Activated naive CD8-positive, alpha-beta T cell (primary cell): ENCODE results near the gene GAB2.
"Not testable (repeated sequence)": the region's sequence is repeated elsewhere in the genome, so short reads cannot be mapped to it uniquely, and the experiment has no call there.

Experiments used
- H3K27ac Mint-ChIP-seq: one replicate; pipeline ENCODE4 v1.8.0; 2021; ENCODE audit warnings: mixed read lengths
- H3K27me3 Mint-ChIP-seq: one replicate; pipeline ENCODE4 v1.8.0; 2021; ENCODE audit warnings: mixed read lengths
- H3K36me3 Mint-ChIP-seq: one replicate; pipeline ENCODE4 v1.8.0; 2021; ENCODE audit warnings: mixed read lengths
- H3K4me1 Mint-ChIP-seq: one replicate; pipeline ENCODE4 v1.8.0; 2021; ENCODE audit warnings: low read depth, mixed read lengths
- H3K4me3 Mint-ChIP-seq: one replicate; pipeline ENCODE4 v1.8.0; 2021; ENCODE audit warnings: mild to moderate bottlenecking, mixed read lengths
- H3K9me3 Mint-ChIP-seq: one replicate; pipeline ENCODE4 v1.8.0; 2021; ENCODE audit warnings: low read depth, mixed read lengths

Gene GAB2

DNA sequence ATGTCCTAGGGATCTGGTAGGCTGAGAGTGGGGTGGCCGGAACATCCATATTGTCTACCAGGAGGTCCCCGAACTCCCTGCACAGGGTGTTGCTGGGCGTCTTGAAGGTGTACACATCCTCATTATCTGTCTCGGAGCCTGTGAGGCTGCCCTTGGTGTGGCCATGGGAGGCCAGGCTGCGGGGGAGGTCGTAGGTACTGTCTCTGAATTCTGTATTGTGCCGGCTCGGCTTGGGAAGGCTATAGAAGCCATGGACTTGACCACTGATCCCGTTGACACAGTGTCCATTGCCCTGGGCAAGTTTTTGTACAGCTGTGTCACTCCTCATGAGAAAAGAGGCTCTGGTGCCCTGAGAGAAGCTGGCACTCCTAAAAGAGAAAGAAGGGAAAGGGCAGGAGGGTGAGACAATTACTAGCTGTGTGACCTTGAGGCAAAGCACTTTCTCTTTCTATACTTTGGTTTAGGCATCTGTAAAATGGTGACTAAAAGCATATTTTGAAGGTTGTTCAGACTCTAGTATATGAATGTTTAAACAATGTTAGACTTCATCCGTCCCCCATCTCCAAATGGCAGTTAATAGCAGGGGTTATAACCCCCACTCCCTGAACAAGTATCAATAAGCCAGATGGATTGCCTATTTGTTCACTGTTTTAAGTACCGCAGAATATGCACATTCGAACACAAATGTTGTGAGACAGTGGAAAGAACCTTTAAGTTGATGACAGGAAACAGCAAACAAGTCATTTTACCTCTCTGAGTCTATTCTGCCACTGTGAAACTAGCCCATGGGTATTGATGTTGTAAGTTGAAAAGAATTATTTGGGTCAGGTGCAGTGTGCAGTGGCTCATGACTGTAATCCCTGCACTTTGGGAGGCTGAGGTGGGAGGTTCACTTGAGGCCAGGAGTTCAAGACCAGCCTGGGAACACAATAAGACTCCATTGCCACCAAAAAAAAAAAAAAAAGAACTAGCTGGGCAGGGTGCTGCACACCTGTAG lies 190.6 kb downstream of the GAB2 start:
- Mint-ChIP-seq H3K4me1 (peaks cover 8% of the 10 kb centered on the region), H3K4me3 (no peak overlapping the region), H3K27ac (no peak overlapping the region), H3K27me3 (no peaks in the 10 kb centered on the region), H3K9me3 (no peaks in the 10 kb centered on the region), H3K36me3 (peaks cover 7% of the 10 kb centered on the region)

DNA sequence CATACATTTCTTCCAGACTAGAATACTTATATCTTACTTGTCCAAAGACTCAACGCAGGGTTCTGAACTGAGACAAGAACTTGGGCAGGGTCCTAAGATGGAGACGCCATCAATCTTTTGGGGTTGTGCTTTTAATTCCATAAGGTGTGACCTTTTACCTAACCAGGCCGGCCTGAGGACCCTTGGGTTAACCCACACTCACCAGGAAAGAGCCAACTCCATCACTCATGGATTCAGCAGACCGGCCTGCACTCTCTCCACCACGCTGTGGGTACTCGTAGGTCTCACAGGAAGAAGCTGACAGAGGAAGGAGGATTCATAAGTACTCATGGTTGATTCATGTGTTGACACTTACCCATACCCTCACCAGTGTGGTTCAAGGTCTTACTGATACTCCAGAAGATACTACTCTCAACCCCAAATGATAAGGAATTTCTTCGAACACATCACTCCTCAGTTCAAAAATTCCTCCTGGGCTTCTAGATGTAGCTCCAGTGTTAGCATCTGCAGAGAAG lies 192.7 kb downstream of the GAB2 start:
- H3K4me3 Mint-ChIP-seq = no peak overlapping the region
- H3K4me1 Mint-ChIP-seq = peaks cover 3% of the 10 kb centered on the region
- peaks cover 7% of the 10 kb centered on the region for H3K36me3 Mint-ChIP-seq
- H3K27me3 Mint-ChIP-seq = no peaks in the 10 kb centered on the region
- no peak overlapping the region for H3K27ac Mint-ChIP-seq
- no peaks in the 10 kb centered on the region for H3K9me3 Mint-ChIP-seq

DNA sequence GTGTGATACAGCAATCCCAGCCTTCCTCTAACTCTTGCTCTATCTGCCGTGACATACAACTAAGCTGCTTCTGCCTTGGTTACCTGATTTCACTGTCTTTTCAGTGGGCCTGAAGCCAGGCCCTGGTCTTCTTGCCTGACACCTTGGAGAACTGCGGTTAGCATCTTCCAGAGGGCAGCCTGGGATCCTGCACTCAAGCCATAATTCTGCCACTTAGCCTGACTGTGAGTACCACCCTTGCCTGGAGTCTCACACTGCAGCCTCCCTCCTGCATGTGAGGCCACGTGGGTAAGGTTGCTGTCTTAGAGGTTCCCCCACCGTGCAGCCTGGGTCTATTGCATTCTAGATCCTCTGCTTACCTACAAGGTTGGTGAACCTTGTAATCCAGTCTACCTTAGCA lies 193.1 kb downstream of the GAB2 start:
- Mint-ChIP-seq H3K9me3 (no peaks in the 10 kb centered on the region), H3K4me3 (no peak overlapping the region), H3K4me1 (peaks cover 2% of the 10 kb centered on the region), H3K27me3 (no peaks in the 10 kb centered on the region), H3K27ac (no peak overlapping the region), H3K36me3 (peaks cover 7% of the 10 kb centered on the region)

DNA sequence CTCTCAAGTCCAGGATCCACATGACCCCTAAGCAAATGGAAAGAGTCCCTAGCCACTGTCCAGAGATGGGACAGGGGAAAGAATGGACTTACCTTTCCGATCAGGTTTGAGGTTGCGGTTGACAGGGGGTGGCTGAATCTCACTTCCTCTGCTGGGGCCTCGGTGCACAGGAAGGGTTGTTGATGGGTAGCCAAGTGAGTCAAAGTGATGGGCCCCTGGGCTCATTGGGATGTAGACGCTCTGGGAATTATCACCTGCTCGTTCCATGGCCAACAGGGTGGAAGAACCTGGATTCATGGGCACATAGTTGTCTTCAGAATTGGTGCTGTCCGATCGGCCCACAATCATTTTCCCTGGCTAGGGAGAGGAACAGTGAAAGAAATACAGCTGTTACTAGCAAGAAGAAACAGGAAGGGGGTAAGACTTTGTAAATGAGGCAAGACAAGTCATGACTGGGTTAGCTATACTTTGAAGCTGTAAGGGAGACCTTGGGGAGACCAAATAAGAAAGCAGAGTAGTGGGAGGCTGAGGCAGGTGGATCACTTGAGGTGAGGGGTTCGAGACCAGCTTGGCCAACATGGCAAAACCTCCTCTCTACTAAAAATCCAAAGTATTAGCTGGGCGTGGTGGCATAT lies 194.2 kb downstream of the GAB2 start:
- H3K4me1 Mint-ChIP-seq = peaks cover 2% of the 10 kb centered on the region
- no peaks in the 10 kb centered on the region for H3K9me3 Mint-ChIP-seq
- peaks cover 7% of the 10 kb centered on the region for H3K36me3 Mint-ChIP-seq
- H3K27me3 Mint-ChIP-seq = no peaks in the 10 kb centered on the region
- H3K4me3 Mint-ChIP-seq = no peak overlapping the region
- no peak overlapping the region for H3K27ac Mint-ChIP-seq

DNA sequence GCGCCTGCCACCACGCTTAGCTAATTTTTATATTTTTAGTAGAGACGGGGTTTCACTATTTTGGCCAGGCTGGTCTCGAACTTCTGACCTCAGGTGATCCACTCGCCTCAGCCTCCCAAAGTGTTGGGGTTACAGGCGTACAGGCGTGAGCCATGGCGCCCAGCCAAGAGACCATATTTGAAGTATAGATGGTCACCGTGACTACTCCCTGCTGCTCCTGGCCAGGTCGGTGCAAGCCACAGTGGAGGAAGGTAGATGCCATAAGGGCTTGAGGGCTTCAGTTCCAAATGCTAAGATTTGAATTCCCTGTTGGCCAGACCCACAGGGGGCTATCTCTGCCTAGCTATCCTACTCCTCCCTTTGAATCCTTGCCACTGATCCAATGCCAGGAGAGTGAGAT lies 194.9 kb downstream of the GAB2 start:
- not testable (repeated sequence) for H3K9me3 Mint-ChIP-seq, H3K36me3 Mint-ChIP-seq, H3K4me1 Mint-ChIP-seq, H3K27ac Mint-ChIP-seq, H3K27me3 Mint-ChIP-seq, H3K4me3 Mint-ChIP-seq

DNA sequence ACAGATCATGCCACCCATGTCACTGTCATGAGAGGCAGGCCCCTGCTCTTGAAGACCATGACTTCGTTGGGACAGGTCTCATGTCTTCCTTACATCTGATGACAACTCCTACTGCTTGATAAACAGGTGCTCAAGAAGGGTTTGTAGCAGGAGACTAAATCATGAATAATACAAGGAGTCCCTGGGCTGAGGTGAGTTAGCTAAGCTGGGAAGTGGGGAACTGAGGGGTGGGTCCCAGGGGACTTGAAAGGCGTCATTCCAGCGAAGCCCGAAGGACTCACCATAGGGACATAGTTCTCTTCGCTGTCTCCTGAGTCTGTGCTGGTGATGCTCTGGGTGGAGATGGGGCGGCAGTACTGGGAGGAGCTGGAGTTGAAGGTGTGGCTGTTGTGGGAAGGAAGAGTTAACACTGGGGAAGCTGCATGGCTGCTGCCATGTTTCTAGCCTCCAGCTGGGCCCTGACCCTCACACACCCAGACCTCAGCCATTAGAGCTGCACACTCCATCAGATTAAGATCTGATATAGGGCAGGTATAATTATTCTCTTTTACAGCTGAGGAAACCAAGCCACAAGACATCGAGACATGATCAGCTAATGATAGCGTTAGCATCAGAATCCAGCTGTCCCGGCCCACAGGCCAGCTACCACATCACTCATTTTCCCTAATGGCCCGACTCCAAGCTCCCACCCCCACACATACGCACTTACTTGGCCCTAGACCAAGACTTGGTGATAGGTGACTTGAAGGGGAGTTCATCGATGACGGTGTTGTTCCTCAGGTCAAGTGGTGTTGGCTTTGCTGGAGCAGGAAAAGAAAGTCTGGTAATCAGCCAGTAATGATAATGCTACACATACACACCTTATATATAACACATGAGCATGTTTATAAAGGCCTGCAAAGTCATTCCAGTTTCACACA lies 196.0 kb downstream of the GAB2 start:
- Mint-ChIP-seq H3K27ac (no peak overlapping the region), H3K27me3 (no peaks in the 10 kb centered on the region), H3K4me1 (peaks cover 2% of the 10 kb centered on the region), H3K36me3 (peaks cover 13% of the 10 kb centered on the region), H3K4me3 (no peak overlapping the region), H3K9me3 (no peaks in the 10 kb centered on the region)

DNA sequence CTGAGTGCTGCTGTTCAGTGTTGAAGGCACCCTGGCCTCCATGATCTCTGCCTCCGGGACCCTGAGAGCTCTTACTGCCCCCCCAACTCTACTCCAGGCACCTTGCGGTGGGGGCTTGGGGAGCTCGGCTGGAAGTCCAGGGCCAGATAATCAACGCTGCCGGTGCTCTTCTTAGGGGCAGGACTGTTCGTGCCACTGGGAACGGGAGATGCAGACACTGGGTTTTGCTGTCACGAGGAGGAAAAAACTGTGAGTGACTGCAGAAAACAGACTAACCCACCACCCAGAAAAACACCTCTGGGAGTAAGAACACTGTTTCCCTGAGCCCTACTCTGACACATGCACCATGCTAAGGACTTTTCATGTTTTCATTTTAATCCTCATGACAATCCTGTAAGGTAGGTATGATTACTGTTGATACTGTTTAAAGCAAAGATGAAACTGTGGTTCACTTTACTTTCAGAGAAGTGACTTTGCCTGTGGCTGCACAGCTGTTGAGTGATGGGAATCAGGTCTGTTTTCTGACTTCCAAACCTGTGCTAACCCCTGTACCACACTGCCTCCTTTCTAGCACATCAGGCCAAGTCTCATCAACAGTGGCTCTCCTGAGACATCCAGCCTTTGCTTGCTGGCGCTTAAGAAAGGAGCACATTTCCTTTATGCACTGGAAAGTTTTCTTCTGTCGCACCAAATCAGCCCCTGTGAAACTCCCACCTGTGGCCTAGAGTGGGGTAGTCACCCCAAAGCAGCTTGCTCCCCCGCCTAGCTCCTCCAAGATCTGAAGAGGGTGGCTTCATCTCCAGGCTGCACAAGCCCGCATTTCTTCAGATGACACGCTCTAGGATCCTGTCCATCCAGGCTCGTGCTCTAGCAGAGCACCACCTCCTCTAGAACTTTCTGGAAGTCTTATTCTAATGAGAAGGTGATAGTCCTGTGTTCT lies 197.1 kb downstream of the GAB2 start:
- Mint-ChIP-seq H3K27me3 (no peaks in the 10 kb centered on the region), H3K27ac (no peak overlapping the region), H3K4me1 (peaks cover 2% of the 10 kb centered on the region), H3K4me3 (no peak overlapping the region), H3K36me3 (peaks cover 12% of the 10 kb centered on the region), H3K9me3 (no peaks in the 10 kb centered on the region)

DNA sequence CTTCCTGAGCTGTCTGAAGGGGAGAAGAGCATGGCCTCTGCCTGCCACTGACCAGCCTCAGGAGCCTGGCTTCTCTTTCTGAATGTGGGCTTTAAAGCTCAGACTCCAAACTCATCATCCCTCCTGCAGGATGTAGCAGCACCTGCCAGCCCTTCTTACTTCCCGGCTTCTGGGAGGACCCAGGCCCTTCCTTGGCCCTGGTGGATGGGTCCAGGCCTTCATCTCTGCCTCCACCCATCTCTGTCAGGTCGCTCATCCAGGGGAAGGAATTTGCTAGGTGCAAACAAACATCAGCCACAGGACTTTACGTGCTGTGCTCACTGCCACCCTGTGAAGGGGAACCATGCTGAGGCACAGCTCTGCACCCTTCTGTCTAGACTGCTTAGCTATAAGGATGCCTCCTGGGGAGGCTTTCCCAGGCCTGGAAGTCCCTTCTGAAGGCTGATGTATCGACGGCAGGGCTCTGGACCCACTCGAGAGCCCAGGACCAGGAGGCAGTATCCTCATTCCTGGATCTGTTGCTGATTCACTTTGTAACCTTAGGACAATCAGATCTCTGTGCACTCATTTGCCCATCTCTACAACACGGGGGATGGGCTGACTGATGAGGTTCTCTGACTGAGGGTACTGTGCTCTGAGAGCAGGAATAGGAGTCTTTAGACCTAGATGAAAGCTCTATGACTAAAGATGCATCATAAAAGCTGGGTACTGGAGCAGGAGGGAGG lies 198.0 kb downstream of the GAB2 start:
- Mint-ChIP-seq H3K27me3 (no peaks in the 10 kb centered on the region), H3K27ac (no peak overlapping the region), H3K36me3 (peaks cover 8% of the 10 kb centered on the region), H3K4me3 (no peak overlapping the region), H3K4me1 (peaks cover 2% of the 10 kb centered on the region), H3K9me3 (no peaks in the 10 kb centered on the region)

DNA sequence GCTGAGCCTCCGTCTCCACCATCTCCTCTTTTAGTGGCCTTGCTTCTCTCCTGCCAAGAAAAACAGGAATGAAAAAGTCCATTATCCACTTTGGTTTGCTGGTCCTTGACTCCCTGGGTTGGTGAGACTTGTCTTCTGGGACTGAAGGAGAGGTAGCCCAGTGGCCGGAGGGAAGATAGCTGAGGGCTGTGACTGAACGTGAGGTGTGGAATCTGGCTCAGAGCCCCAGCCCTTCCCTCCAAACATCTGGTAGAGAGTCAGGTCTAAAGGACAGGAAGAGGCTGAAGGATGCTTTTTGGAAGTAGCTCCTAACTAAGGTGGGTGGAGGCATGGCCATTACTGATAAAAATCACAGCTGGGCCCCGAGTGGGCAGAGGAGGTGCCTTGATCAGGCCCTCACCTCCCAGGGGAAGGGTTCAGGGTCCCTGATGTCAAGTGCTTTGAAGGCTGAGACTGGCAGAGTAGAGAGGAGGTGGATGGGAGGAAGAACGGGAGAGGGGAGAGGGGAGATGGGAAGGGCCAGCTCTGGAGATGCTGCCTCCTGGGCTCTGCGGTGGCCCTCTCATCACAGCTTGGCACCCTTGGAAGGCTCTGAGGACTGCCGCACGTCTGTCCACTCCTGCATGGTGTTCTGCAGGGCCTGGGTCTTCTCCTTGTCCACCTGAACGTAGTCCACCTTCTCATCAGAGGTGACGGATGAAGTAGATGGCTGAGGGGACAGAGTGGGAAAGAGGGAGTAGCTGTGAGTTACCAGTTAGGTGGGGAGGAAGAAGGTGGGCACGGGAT lies 198.7 kb downstream of the GAB2 start:
- no peaks in the 10 kb centered on the region for H3K9me3 Mint-ChIP-seq
- H3K27me3 Mint-ChIP-seq = no peaks in the 10 kb centered on the region
- H3K4me1 Mint-ChIP-seq = peaks cover 2% of the 10 kb centered on the region
- no peak overlapping the region for H3K27ac Mint-ChIP-seq
- H3K36me3 Mint-ChIP-seq = peaks cover 8% of the 10 kb centered on the region
- no peak overlapping the region for H3K4me3 Mint-ChIP-seq

DNA sequence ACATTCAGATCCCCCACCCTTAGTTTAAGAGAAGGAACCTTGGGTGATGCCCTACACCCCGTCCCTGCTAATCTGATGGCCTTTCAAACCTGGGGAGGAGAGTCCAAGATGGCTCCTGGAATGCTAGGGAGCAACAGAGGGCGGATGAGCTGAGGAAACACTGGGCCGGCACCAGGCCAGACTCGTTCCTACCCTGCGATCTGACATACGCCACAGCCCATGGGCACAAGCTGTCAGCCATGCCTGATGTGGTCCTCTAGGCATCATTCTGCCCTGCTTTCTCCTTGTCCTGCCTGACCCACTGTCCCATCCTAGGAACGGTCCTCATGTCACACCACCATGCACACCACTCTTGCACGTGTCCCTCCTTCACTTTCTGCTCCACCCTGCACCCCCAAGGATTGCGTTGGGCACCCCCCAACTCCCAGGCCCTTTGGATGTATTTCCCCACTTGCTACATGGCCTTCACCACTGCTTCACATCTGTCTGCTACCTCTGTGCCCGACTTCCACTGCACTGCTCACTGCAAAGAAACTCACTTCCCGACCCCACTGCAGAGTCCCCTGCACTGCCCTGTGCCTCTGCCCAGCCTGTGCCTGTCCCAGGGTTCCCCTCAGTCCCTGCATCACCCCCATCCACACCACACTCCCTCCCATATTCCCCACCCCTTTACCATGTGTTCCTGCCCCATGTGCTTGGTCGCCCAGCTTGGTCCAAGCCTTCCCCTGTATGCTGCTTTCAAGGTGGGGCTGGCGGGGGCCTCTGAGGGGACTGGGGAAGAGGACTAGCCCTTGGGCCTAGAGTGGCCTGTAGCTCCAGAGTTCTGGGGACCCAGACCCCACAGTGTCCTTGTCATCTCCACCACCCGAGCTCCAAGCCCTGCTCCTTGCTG lies 199.7 kb downstream of the GAB2 start:
- Mint-ChIP-seq H3K9me3 (no peaks in the 10 kb centered on the region), H3K27ac (no peak overlapping the region), H3K36me3 (peaks cover 6% of the 10 kb centered on the region), H3K27me3 (no peaks in the 10 kb centered on the region), H3K4me1 (no peaks in the 10 kb centered on the region), H3K4me3 (no peak overlapping the region)

DNA sequence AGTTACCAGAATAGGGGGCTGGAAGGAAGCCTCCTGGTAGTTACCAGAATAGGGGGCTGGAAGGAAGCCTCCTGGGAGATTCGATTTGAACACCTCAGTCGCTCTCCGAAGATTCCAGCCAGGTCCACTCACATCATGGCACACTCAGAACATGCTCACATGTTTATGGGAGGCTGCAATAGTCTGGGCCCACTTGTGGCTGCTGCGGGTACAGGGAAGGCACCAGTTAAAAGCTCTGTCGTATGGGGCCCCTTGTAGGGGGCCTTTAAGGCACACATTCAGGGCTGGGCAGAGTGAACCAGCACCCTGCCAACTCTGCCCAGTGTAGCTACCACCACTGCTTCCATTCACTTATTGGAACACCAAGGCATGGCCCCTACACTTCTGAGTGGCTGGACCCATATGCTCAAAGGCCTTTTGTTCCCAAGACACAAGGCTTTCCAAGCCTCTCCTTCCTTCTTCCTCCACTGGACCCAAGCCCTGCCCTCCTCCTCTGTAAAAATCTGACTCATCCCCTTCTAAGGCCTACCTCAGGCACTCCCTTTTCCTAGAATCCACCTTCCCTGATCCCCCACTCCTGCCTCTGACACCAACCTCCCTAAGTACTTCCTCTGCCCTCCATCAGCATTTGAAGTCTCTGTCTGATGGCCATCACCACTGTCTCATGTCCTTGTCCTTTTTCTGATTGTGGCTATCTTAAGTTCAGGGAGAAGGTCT lies 200.9 kb downstream of the GAB2 start:
- Mint-ChIP-seq H3K9me3 (no peaks in the 10 kb centered on the region), H3K4me3 (no peak overlapping the region), H3K27ac (no peak overlapping the region), H3K27me3 (no peaks in the 10 kb centered on the region), H3K36me3 (peaks cover 8% of the 10 kb centered on the region), H3K4me1 (peaks cover 6% of the 10 kb centered on the region)
